ENCODE results near the gene PRKCQ.

GRCh38 chr10:6586501-6586900 is 6.4 kb upstream of the PRKCQ start:
- no peak for TF ChIP-seq FOSL1 (IDR thresholded peaks at IDR 0.05; ENCODE audit: insufficient read depth, low read depth, low read length)
- TF ChIP-seq TEAD4 (IDR thresholded peaks at IDR 0.05; ENCODE audit: low read depth, low read length): no peak
- TF ChIP-seq TBP (IDR thresholded peaks at IDR 0.05; ENCODE audit: low read depth, low read length): no peak
- TF ChIP-seq, protein P1, sequence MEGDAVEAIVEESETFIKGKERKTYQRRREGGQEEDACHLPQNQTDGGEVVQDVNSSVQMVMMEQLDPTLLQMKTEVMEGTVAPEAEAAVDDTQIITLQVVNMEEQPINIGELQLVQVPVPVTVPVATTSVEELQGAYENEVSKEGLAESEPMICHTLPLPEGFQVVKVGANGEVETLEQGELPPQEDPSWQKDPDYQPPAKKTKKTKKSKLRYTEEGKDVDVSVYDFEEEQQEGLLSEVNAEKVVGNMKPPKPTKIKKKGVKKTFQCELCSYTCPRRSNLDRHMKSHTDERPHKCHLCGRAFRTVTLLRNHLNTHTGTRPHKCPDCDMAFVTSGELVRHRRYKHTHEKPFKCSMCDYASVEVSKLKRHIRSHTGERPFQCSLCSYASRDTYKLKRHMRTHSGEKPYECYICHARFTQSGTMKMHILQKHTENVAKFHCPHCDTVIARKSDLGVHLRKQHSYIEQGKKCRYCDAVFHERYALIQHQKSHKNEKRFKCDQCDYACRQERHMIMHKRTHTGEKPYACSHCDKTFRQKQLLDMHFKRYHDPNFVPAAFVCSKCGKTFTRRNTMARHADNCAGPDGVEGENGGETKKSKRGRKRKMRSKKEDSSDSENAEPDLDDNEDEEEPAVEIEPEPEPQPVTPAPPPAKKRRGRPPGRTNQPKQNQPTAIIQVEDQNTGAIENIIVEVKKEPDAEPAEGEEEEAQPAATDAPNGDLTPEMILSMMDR (IDR thresholded peaks at IDR 0.05; ENCODE audit: control extremely low read depth in 1 of 3, insufficient read depth in 1 of 3, low read depth in 1 of 3, low read length in 3 of 3): no peak
- TF ChIP-seq JUN (IDR thresholded peaks at IDR 0.05; ENCODE audit: low read depth, low read length): no peak
- no peak for TF ChIP-seq CEBPB (IDR thresholded peaks at IDR 0.05; ENCODE audit: low read depth, low read length)
- TF ChIP-seq SP1 (IDR thresholded peaks at IDR 0.05; ENCODE audit: low read depth, low read length): no peak
- TF ChIP-seq, protein P2, sequence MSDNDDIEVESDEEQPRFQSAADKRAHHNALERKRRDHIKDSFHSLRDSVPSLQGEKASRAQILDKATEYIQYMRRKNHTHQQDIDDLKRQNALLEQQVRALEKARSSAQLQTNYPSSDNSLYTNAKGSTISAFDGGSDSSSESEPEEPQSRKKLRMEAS (IDR thresholded peaks at IDR 0.05): no peak
- TF ChIP-seq KDM1A (IDR thresholded peaks at IDR 0.05; ENCODE audit: borderline replicate concordance, low read length): no peak
- TF ChIP-seq ZNF274 (IDR thresholded peaks at IDR 0.05; ENCODE audit: borderline replicate concordance, extremely low read depth, low read length): no peak
- no peak for TF ChIP-seq CHD1 (IDR thresholded peaks at IDR 0.05; ENCODE audit: low read depth, low read length)
- no peak for TF ChIP-seq TAF1 (IDR thresholded peaks at IDR 0.05; ENCODE audit: low read depth, low read length)
